IMR-90 (cell line): ENCODE data around the gene RRP9. TPM values are rescaled to one million over a fixed set of nuclear protein-coding genes. Genes with fewer than 3 reads are reported as not detected.

Source experiments
- ATAC-seq: fragments of 200-7000 bp; cut with Tn5 transposase; 2 replicates; pipeline ENCODE4 v1.9.1; 2020; ENCODE audit warnings: low read depth, mild to moderate bottlenecking, moderate library complexity
- BruUV-seq: library from RNA; stranded (reverse); fragments of 400-500 nt; replicated peaks from 2 replicates; lab custom pipeline; 2021; lab: Mats Ljungman, UMichigan
- CTCF ChIA-PET: fragments of 300-600 bp; formaldehyde crosslinking; extraction: SDS; loops from one replicate; lab custom pipeline; 2021; ENCODE audit warnings: antibody characterized with exemption; lab: Yijun Ruan, JAX
- POLR2A ChIA-PET: fragments of 300-600 bp; sonication (Branson Sonifier 250); formaldehyde crosslinking; loops from one replicate; lab custom pipeline; 2022; ENCODE audit warnings: antibody characterized with exemption; ENCODE audit not compliant: unreplicated experiment; lab: Charles Lee
- DNase-seq: peaks from one replicate; pipeline ENCODE4 v3.0.0; 2013
- H2AFZ ChIP-seq: replicated peaks from 2 replicates; pipeline ENCODE3; 2013; ENCODE audit warnings: low read length, mild to moderate bottlenecking; ENCODE audit not compliant: poor library complexity
- H2AK5ac ChIP-seq: 2 replicates; pipeline ENCODE4 v1.6.1; 2013; ENCODE audit warnings: low read depth, low read length, inconsistent platforms
- H2AK9ac ChIP-seq: replicated peaks from 2 replicates; pipeline ENCODE3; 2013; ENCODE audit warnings: mild to moderate bottlenecking, low read depth, low read length, moderate library complexity; ENCODE audit not compliant: poor library complexity
- H2BK120ac ChIP-seq: 2 replicates; pipeline ENCODE4 v1.6.1; 2013; ENCODE audit warnings: low read depth, low read length, inconsistent platforms
- H2BK15ac ChIP-seq: 3 replicates; pipeline ENCODE4 v1.6.1; 2013; ENCODE audit warnings: low read depth, low read length, inconsistent platforms
- H2BK20ac ChIP-seq: 2 replicates; pipeline ENCODE4 v1.6.1; 2013; ENCODE audit warnings: low read depth, mild to moderate bottlenecking, inconsistent platforms, low read length, moderate library complexity
- H2BK5ac ChIP-seq: 2 replicates; pipeline ENCODE4 v1.6.1; 2013; ENCODE audit warnings: mild to moderate bottlenecking, low read depth, low read length, inconsistent platforms; ENCODE audit not compliant: poor library complexity, severe bottlenecking
- H3K14ac ChIP-seq: replicated peaks from 2 replicates; pipeline ENCODE4 v1.6.1; 2013; ENCODE audit warnings: low read depth, low read length, inconsistent platforms
- H3K18ac ChIP-seq: 2 replicates; pipeline ENCODE4 v1.6.1; 2013; ENCODE audit warnings: low read depth, low read length, control low read depth
- H3K23ac ChIP-seq: 2 replicates; pipeline ENCODE4 v1.6.1; 2013; ENCODE audit warnings: low read depth, low read length, inconsistent platforms
- H3K27ac ChIP-seq: 2 replicates; pipeline ENCODE4 v1.5.1; 2013; ENCODE audit warnings: mild to moderate bottlenecking, control low read depth, low read length; ENCODE audit not compliant: insufficient read depth
- H3K27me3 ChIP-seq: 2 replicates; pipeline ENCODE4 v1.6.1; 2013; ENCODE audit warnings: low read length; ENCODE audit not compliant: control insufficient read depth, insufficient read depth
- H3K36me3 ChIP-seq: 2 replicates; pipeline ENCODE4 v1.6.1; 2013; ENCODE audit warnings: low read length, mixed read lengths; ENCODE audit not compliant: control insufficient read depth, insufficient read depth
- H3K4ac ChIP-seq: 2 replicates; pipeline ENCODE4 v1.6.1; 2013; ENCODE audit warnings: low read depth, low read length, inconsistent platforms
- H3K4me1 ChIP-seq: 2 replicates; pipeline ENCODE4 v1.6.1; 2013; ENCODE audit warnings: low read length, mixed read lengths; ENCODE audit not compliant: control insufficient read depth, insufficient read depth
- H3K4me2 ChIP-seq: 2 replicates; pipeline ENCODE4 v1.6.1; 2013; ENCODE audit warnings: low read depth, mild to moderate bottlenecking, control low read depth, low read length, moderate library complexity
- H3K4me3 ChIP-seq: 2 replicates; pipeline ENCODE4 v1.5.1; 2013; ENCODE audit warnings: low read depth, mild to moderate bottlenecking, control low read depth, low read length, moderate library complexity; ENCODE audit not compliant: insufficient read depth
- H3K56ac ChIP-seq: 2 replicates; pipeline ENCODE4 v1.6.1; 2013; ENCODE audit warnings: low read length, inconsistent platforms; ENCODE audit not compliant: insufficient read depth; ENCODE audit errors: extremely low read depth
- H3K79me1 ChIP-seq, 2 experiments: 2 replicates each; pipeline ENCODE4 v1.6.1; 2013; ENCODE audit warnings: low read length in 2 of 2, inconsistent platforms in 1 of 2, low read depth in 1 of 2
- H3K9ac ChIP-seq: 2 replicates; pipeline ENCODE4 v1.6.1; 2013; ENCODE audit warnings: low read depth, low read length, control low read depth
- H3K9me1 ChIP-seq: 2 replicates; pipeline ENCODE4 v1.6.1; 2013; ENCODE audit warnings: low read length, inconsistent platforms; ENCODE audit not compliant: insufficient read depth
- H3K9me3 ChIP-seq: 2 replicates; pipeline ENCODE4 v1.6.1; 2013; ENCODE audit warnings: low read length; ENCODE audit not compliant: control insufficient read depth, insufficient read depth
- H4K20me1 ChIP-seq: 2 replicates; pipeline ENCODE4 v1.6.1; 2013; ENCODE audit warnings: low read length, inconsistent platforms; ENCODE audit not compliant: insufficient read depth
- H4K5ac ChIP-seq: 2 replicates; pipeline ENCODE4 v1.6.1; 2013; ENCODE audit warnings: mild to moderate bottlenecking, low read depth, low read length, control low read depth
- H4K8ac ChIP-seq, 2 experiments: 2 replicates each; pipeline ENCODE4 v1.6.1; 2013; ENCODE audit warnings: low read depth in 2 of 2, low read length in 2 of 2, control low read depth in 1 of 2, inconsistent platforms in 1 of 2
- H4K91ac ChIP-seq: 2 replicates; pipeline ENCODE4 v1.6.1; 2013; ENCODE audit warnings: low read depth, low read length, inconsistent platforms; ENCODE audit not compliant: insufficient read depth
- BHLHE40 ChIP-seq: fragments of 150-350 bp; IDR thresholded peaks from 2 replicates; pipeline ENCODE4 v1.6.1; 2016; ENCODE audit warnings: mild to moderate bottlenecking, low read depth, low read length
- CEBPB ChIP-seq: IDR thresholded peaks from 2 replicates; pipeline ENCODE4 v1.6.1; 2012; ENCODE audit warnings: low read depth, low read length, improper control_type of control experiment
- FOS ChIP-seq: fragments of 150-350 bp; IDR thresholded peaks from 2 replicates; pipeline ENCODE4 v1.6.1; 2016; ENCODE audit warnings: low read depth, low read length
- MAFK ChIP-seq: IDR thresholded peaks from 2 replicates; pipeline ENCODE4 v1.6.1; 2012; ENCODE audit warnings: low read depth, low read length, improper control_type of control experiment
- MAZ ChIP-seq: IDR thresholded peaks from 2 replicates; pipeline ENCODE4 v1.6.1; 2012; ENCODE audit warnings: low read depth, mild to moderate bottlenecking, low read length, improper control_type of control experiment, moderate library complexity, borderline replicate concordance
- MXI1 ChIP-seq: IDR thresholded peaks from 2 replicates; pipeline ENCODE4 v1.6.1; 2012; ENCODE audit warnings: low read depth, mild to moderate bottlenecking, low read length, moderate library complexity, borderline replicate concordance
- NFE2L2 ChIP-seq: fragments of 150-350 bp; IDR thresholded peaks from 2 replicates; pipeline ENCODE4 v1.6.1; 2016; ENCODE audit warnings: low read depth, mild to moderate bottlenecking, low read length
- RFX5 ChIP-seq: IDR thresholded peaks from 2 replicates; pipeline ENCODE4 v1.8.0; 2012; ENCODE audit warnings: low read depth, mild to moderate bottlenecking, low read length, moderate library complexity
- WGBS, 2 experiments: methylation state at CpG; one replicate each; pipeline versions ENCODE4 v1.1.5 to v1.1.7; 2013; ENCODE audit warnings: missing lambda C conversion rate in 2 of 2; ENCODE audit not compliant: insufficient read length in 1 of 2; ENCODE audit errors: extremely low coverage in 2 of 2; 5-methylcytosine and 5-hydroxymethylcytosine counted together
- dilution Hi-C: fragments of 300-500 bp; cut with HindIII; formaldehyde crosslinking; loops from one replicate; pipeline ENCODE4 v1.14.3; 2018; ENCODE audit warnings: low sequenced_read_pairs; ENCODE audit not compliant: unreplicated experiment
- in situ Hi-C: fragments of 300-500 bp; cut with MboI; formaldehyde crosslinking; loops from 3 replicates; pipeline ENCODE4 v1.14.3; 2019; ENCODE audit warnings: low sequenced_read_pairs, inconsistent platforms, mixed read lengths
- intact Hi-C: fragments of 100-400 bp; cut with micrococcal nuclease; formaldehyde crosslinking; loops from 2 replicates; pipeline ENCODE4 v1.10.0; 2022
- polyA plus RNA-seq, 3 experiments: library from polyadenylated mRNA; depleted of rRNA; stranded (reverse); fragments of >200 nt; gene quantifications; 2 replicates each; pipeline ENCODE4 v1.2.3, GENCODE V29; 2012; ENCODE audit warnings: low replicate concordance in 1 of 3
- total RNA-seq: library from RNA; depleted of rRNA; stranded (reverse); fragments of >200 nt; gene quantifications from 2 replicates; pipeline ENCODE4 v1.2.3, GENCODE V29; 2012
- TF ChIP-seq, protein P1 (sequence below): fragments of 150-350 bp; IDR thresholded peaks from 2 replicates; pipeline ENCODE4 v1.6.1; 2016; ENCODE audit warnings: low read depth, mild to moderate bottlenecking, low read length, moderate library complexity, borderline replicate concordance
- TF ChIP-seq, protein P2 (sequence below): conservative IDR thresholded peaks from 2 replicates; pipeline ENCODE4 v1.5.1; 2012; ENCODE audit warnings: mild to moderate bottlenecking, low read depth, low read length, improper control_type of control experiment
- TF ChIP-seq, protein P3 (sequence below): fragments of 150-350 bp; IDR thresholded peaks from 2 replicates; pipeline ENCODE4 v1.6.1; 2017; ENCODE audit warnings: mild to moderate bottlenecking, antibody characterized with exemption, low read length, low read depth

The RRP9 gene
- total and polyA plus RNA-seq, 2 of the 4 experiments (the other 2 are of a cell fraction): 30.9 to 39.8 TPM

DNA sequence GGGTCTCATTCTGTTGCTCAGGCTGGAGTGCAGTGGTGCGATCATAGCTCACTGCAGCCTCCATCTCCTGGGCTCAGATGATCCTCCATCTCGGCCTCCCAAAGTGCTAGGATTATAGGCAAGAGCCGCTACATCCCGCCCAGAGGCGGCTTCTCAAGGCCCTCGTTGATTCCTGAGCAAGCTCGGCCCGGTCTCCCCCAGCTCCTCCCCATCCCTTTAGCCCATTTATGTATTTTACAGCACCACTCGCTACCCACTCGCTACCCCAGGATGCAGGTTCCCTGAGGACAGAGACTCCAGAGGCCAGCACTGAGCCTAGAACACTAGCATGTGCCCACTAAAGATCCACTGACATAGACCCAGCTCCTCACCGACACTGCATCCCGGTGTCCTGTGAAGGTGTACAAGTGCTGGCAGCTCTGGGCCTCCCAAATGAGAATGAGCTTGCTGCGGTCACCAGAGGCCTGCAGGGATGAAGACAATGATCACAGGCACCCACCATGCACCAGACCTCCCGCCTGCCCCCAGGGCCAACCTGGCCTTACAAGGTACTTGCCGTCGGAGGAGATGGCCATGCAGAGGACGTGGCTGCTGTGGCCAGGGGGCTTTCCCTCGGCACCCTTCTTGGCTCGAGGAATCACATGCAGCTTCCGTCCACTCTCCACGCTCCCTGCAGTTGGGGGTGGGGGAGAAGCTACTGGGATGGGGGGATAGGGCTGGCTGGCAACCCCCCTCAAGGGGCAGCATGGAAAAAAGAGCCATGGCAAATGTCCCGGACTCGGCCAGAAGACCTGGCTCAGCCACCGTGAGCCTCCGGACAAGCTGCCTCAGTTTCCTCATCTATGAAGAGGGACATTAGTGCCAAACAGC lies 5.6 kb downstream of the RRP9 start:
- Histone ChIP-seq H3K9me1 (no peaks in the 10 kb centered on the region), H3K4me2 (no peak overlapping the region), H4K20me1 (peaks cover 7% of the 10 kb centered on the region), H2BK5ac (no peak overlapping the region), H3K27ac (no peak overlapping the region), H3K9ac (no peak overlapping the region), H2AFZ (no peak overlapping the region), H2BK120ac (no peak overlapping the region), H3K4ac (no peak overlapping the region), H3K18ac (no peak overlapping the region), H2BK15ac (no peak overlapping the region), H4K5ac (no peak overlapping the region), H4K91ac (no peak overlapping the region), H3K4me3 (no peak overlapping the region), H3K23ac (no peak overlapping the region), H4K8ac (no peak overlapping the region), H3K79me1 (peaks cover 14 to 24% of the 10 kb centered on the region in 2 experiments; a peak in 2 of 4 replicates), H3K27me3 (no peaks in the 10 kb centered on the region), H3K56ac (no peak overlapping the region), H2AK5ac (no peak overlapping the region), H3K36me3 (peaks cover 56% of the 10 kb centered on the region), H2BK20ac (no peak overlapping the region), H2AK9ac (no peak overlapping the region), H3K4me1 (peaks cover 2% of the 10 kb centered on the region; the same call in 1 of the 2 replicates), H3K9me3 (no peaks in the 10 kb centered on the region), H3K14ac (no peak overlapping the region)
- CTCF ChIA-PET: no interaction called here
- POLR2A ChIA-PET: no interaction called here
- ATAC-seq: no peak
- dilution Hi-C loops: no loop called here
- TF ChIP-seq NFE2L2: no peak
- no peak for TF ChIP-seq CEBPB
- no peak for TF ChIP-seq BHLHE40
- TF ChIP-seq, protein P1, sequence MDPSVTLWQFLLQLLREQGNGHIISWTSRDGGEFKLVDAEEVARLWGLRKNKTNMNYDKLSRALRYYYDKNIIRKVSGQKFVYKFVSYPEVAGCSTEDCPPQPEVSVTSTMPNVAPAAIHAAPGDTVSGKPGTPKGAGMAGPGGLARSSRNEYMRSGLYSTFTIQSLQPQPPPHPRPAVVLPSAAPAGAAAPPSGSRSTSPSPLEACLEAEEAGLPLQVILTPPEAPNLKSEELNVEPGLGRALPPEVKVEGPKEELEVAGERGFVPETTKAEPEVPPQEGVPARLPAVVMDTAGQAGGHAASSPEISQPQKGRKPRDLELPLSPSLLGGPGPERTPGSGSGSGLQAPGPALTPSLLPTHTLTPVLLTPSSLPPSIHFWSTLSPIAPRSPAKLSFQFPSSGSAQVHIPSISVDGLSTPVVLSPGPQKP: no peak
- TF ChIP-seq MXI1: no peak
- TF ChIP-seq FOS: no peak
- TF ChIP-seq, protein P2, sequence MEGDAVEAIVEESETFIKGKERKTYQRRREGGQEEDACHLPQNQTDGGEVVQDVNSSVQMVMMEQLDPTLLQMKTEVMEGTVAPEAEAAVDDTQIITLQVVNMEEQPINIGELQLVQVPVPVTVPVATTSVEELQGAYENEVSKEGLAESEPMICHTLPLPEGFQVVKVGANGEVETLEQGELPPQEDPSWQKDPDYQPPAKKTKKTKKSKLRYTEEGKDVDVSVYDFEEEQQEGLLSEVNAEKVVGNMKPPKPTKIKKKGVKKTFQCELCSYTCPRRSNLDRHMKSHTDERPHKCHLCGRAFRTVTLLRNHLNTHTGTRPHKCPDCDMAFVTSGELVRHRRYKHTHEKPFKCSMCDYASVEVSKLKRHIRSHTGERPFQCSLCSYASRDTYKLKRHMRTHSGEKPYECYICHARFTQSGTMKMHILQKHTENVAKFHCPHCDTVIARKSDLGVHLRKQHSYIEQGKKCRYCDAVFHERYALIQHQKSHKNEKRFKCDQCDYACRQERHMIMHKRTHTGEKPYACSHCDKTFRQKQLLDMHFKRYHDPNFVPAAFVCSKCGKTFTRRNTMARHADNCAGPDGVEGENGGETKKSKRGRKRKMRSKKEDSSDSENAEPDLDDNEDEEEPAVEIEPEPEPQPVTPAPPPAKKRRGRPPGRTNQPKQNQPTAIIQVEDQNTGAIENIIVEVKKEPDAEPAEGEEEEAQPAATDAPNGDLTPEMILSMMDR: no peak
- no peak for TF ChIP-seq RFX5
- TF ChIP-seq, protein P3, sequence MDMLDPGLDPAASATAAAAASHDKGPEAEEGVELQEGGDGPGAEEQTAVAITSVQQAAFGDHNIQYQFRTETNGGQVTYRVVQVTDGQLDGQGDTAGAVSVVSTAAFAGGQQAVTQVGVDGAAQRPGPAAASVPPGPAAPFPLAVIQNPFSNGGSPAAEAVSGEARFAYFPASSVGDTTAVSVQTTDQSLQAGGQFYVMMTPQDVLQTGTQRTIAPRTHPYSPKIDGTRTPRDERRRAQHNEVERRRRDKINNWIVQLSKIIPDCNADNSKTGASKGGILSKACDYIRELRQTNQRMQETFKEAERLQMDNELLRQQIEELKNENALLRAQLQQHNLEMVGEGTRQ: no peak
- no peak for TF ChIP-seq MAFK
- TF ChIP-seq MAZ: no peak
- BruUV-seq: no TSS peak
- 99% methylated on average over 15 of the region's 25 CpGs; no CpG with 5 or more reads in 1 of the 2 experiments for WGBS, 2 experiments
- no peak for DNase-seq
- in situ Hi-C loops: loop anchor here (25.0 kb wide), 1 partner anchor 549 kb away; the partner anchor contains the start of genes MANF and RBM15B
- intact Hi-C loops: no loop called here
